ENCODE data around the gene CTSA.
A peak's percentile ranks its signal among the peaks of the same experiment; 100 is the strongest.

Gene CTSA

GRCh38 chr20:45909817-45910669 lies 18.9 kb downstream of the CTSA start:
- Histone ChIP-seq H3K27ac (peak overlapping the region in 1 of 2 donors; percentile 89), H3K4me3 (peak overlapping the region; percentile 74)
- DNase-seq (ENCODE audit: low spot score) = no peak
- no peak for TF ChIP-seq CTCF (IDR thresholded peaks at IDR 0.05)

- Histone ChIP-seq H3K27ac (peak overlapping the region; percentile 40 to 89), H3K4me3 (peak overlapping the region; percentile 74)
- no peak for TF ChIP-seq CTCF (IDR thresholded peaks at IDR 0.05)
- DNase-seq (ENCODE audit: low spot score) = peak; percentile 99
Observed at GRCh38 chr20:45910670-45911485, 19.7 kb downstream of the CTSA start.

- no peak for TF ChIP-seq CTCF (IDR thresholded peaks at IDR 0.05)
- Histone ChIP-seq H3K27ac (peak within 1 kb of the TSS; percentile 40 to 89), H3K4me3 (peak within 1 kb of the TSS; percentile 74)
- DNase-seq (ENCODE audit: low spot score) = peak; percentile 84
Observed at GRCh38 chr20:45911486-45912343, 20.6 kb downstream of the CTSA start, which contains the start of gene PLTP. Gene PLTP (minus strand): TSS chr20:45912155. CDS start chr20:45911452, 703 bp downstream.

GRCh38 chr20:45912344-45912682 lies 21.2 kb downstream of the CTSA start:
- H3K27ac ChIP-seq = peak overlapping the region; percentile 40 to 89
- peak overlapping the region; percentile 74 for H3K4me3 ChIP-seq
- no peak for DNase-seq (ENCODE audit: low spot score)
- no peak for TF ChIP-seq CTCF (IDR thresholded peaks at IDR 0.05)

GRCh38 chr20:45913116-45913515 lies 22.0 kb downstream of the CTSA start:
- no peak for DNase-seq (ENCODE audit: low spot score)
- peak overlapping the region in 1 of 2 donors; percentile 89 for H3K27ac ChIP-seq
- no peak overlapping the region for H3K4me3 ChIP-seq
- no peak for TF ChIP-seq CTCF (IDR thresholded peaks at IDR 0.05)

GRCh38 chr20:45917790-45918141 lies 26.6 kb downstream of the CTSA start:
- TF ChIP-seq CTCF (IDR thresholded peaks at IDR 0.05) = no peak
- DNase-seq (ENCODE audit: low spot score) = no peak

More at GRCh38 chr20:45917790-45918141, 26.6 kb downstream of the CTSA start:
- H3K27ac ChIP-seq = peak overlapping the region; percentile 19 to 85
- H3K4me3 ChIP-seq = no peak overlapping the region
